SK-N-SH (cell line): Measurements from ENCODE around the gene GNB1L. TPM values are rescaled to one million over a fixed set of nuclear protein-coding genes. Genes with fewer than 3 reads are reported as not detected.

Experiments used
- CTCF ChIA-PET: fragments of 300-600, 350-600 bp; formaldehyde crosslinking; extraction: SDS; loops from one replicate; lab custom pipeline; 2021; lab: Yijun Ruan, JAX
- POLR2A ChIA-PET: fragments of 350-600 bp; sonication (Branson Sonifier 250); formaldehyde crosslinking; extraction: SDS; loops from one replicate; lab custom pipeline; 2020; ENCODE audit warnings: antibody characterized with exemption, inconsistent platforms; lab: Yijun Ruan, JAX
- DNase-seq: peaks from one replicate; pipeline ENCODE4 v3.0.0; 2012
- H2AFZ ChIP-seq: fragments of 200-600 bp; sonication (generic); 2 replicates; pipeline ENCODE4 v1.8.1; 2016; ENCODE audit warnings: antibody characterized with exemption, mild to moderate bottlenecking, low read depth
- H3F3A ChIP-seq: fragments of 200-600 bp; sonication (generic); replicated peaks from 2 replicates; pipeline ENCODE3; 2016; ENCODE audit warnings: antibody characterized with exemption, mild to moderate bottlenecking; ENCODE audit not compliant: insufficient read depth
- H3K27ac ChIP-seq, 2 experiments: fragments of 200-500 bp in 1 of 2; fragments of 200-600 bp in 1 of 2; sonication (Bioruptor generic) in 1 of 2; sonication (generic), shearing (Covaris generic) in 1 of 2; 2 replicates each; pipeline versions ENCODE4 v1.5.1 to v1.6.1; 2014 to 2016; ENCODE audit warnings: low read depth in 2 of 2, inconsistent platforms in 1 of 2, low read length in 1 of 2, mild to moderate bottlenecking in 1 of 2, mixed read lengths in 1 of 2
- H3K27me3 ChIP-seq: fragments of 200-600 bp; sonication (generic), shearing (Covaris generic); 2 replicates; pipeline ENCODE4 v1.6.1; 2016; ENCODE audit warnings: mixed run types; ENCODE audit not compliant: insufficient read depth
- H3K36me3 ChIP-seq, 2 experiments: fragments of 200-500 bp in 1 of 2; fragments of 200-600 bp in 1 of 2; sonication (Bioruptor generic) in 1 of 2; sonication (generic) in 1 of 2; replicated peaks in 1 of 2; 2 replicates each; pipeline versions ENCODE3 to v1.5.1; 2014 to 2016; ENCODE audit warnings: low read length in 1 of 2, mild to moderate bottlenecking in 1 of 2; ENCODE audit not compliant: insufficient read depth in 2 of 2, control insufficient read depth in 1 of 2
- H3K4me1 ChIP-seq, 2 experiments: fragments of 200-500 bp in 1 of 2; fragments of 200-600 bp in 1 of 2; sonication (Bioruptor generic) in 1 of 2; sonication (generic), shearing (Covaris generic) in 1 of 2; 2 replicates each; pipeline versions ENCODE4 v1.5.1 to v1.6.1; 2014 to 2016; ENCODE audit warnings: low read depth in 1 of 2, low read length in 1 of 2, mixed run types in 1 of 2; ENCODE audit not compliant: insufficient read depth in 2 of 2, control insufficient read depth in 1 of 2
- H3K4me2 ChIP-seq: fragments of 200-600 bp; sonication (generic), shearing (Covaris generic); 2 replicates; pipeline ENCODE4 v1.6.1; 2017; ENCODE audit warnings: mixed run types
- H3K4me3 ChIP-seq, 2 experiments: fragments of 200-500 bp in 1 of 2; fragments of 200-600 bp in 1 of 2; sonication (Bioruptor generic) in 1 of 2; sonication (generic), shearing (Covaris generic) in 1 of 2; 2 replicates each; pipeline versions ENCODE4 v1.5.1 to v1.8.1; 2014 to 2016; ENCODE audit warnings: low read depth in 2 of 2, inconsistent platforms in 1 of 2, low read length in 1 of 2, mild to moderate bottlenecking in 1 of 2, mixed read lengths in 1 of 2, moderate library complexity in 1 of 2
- H3K79me2 ChIP-seq: fragments of 200-600 bp; sonication (generic); 2 replicates; pipeline ENCODE4 v1.8.1; 2017; ENCODE audit warnings: mild to moderate bottlenecking; ENCODE audit not compliant: insufficient read depth
- H3K9ac ChIP-seq: fragments of 200-600 bp; sonication (generic); 2 replicates; pipeline ENCODE4 v1.6.1; 2017; ENCODE audit warnings: mixed run types
- H3K9me2 ChIP-seq: fragments of 200-600 bp; sonication (generic); 2 replicates; pipeline ENCODE4 v1.6.1; 2017; ENCODE audit warnings: mixed run types
- H3K9me3 ChIP-seq: fragments of 200-600 bp; sonication (generic); 2 replicates; pipeline ENCODE4 v1.6.1; 2017; ENCODE audit warnings: mixed run types, mild to moderate bottlenecking, moderate library complexity
- H4K20me1 ChIP-seq: fragments of 200-600 bp; sonication (generic); 2 replicates; pipeline ENCODE4 v1.6.1; 2017; ENCODE audit warnings: mild to moderate bottlenecking, mixed run types; ENCODE audit not compliant: insufficient read depth
- ELF1 ChIP-seq: IDR thresholded peaks from 2 replicates; pipeline ENCODE4 v1.4.0; 2012
- FOXJ3 ChIP-seq: sonication (generic); formaldehyde crosslinking; IDR thresholded peaks from 2 replicates; pipeline ENCODE4 v1.5.1; 2020; ENCODE audit warnings: mild to moderate bottlenecking, missing genetic modification reagents
- IRF3 ChIP-seq: fragments of 150-350 bp; IDR thresholded peaks from 2 replicates; pipeline ENCODE4 v1.6.1; 2016; ENCODE audit warnings: mild to moderate bottlenecking, low read depth, low read length
- MEF2A ChIP-seq: IDR thresholded peaks from 2 replicates; pipeline ENCODE4 v1.4.0; 2012; ENCODE audit warnings: low read depth, borderline replicate concordance
- MXI1 ChIP-seq: IDR thresholded peaks from 2 replicates; pipeline ENCODE4 v1.6.1; 2012; ENCODE audit warnings: mild to moderate bottlenecking, low read depth, low read length, improper control_type of control experiment
- NFIC ChIP-seq: IDR thresholded peaks from 2 replicates; pipeline ENCODE4 v1.4.0; 2012; ENCODE audit warnings: borderline replicate concordance
- RAD21 ChIP-seq: IDR thresholded peaks from 2 replicates; pipeline ENCODE4 v1.6.1; 2012; ENCODE audit warnings: mild to moderate bottlenecking, low read length
- RCOR1 ChIP-seq: fragments of 150-350 bp; IDR thresholded peaks from 2 replicates; pipeline ENCODE4 v1.6.1; 2017; ENCODE audit warnings: antibody characterized with exemption, low read length
- REST ChIP-seq: IDR thresholded peaks from 2 replicates; pipeline ENCODE4 v1.6.1; 2012; ENCODE audit warnings: mild to moderate bottlenecking, low read depth, low read length, moderate library complexity
- RXRA ChIP-seq: IDR thresholded peaks from 2 replicates; pipeline ENCODE4 v1.4.0; 2012; ENCODE audit warnings: low read depth, mild to moderate bottlenecking, borderline replicate concordance
- SMC3 ChIP-seq: IDR thresholded peaks from 2 replicates; pipeline ENCODE4 v1.6.1; 2012; ENCODE audit warnings: low read depth, low read length, improper control_type of control experiment
- TEAD4 ChIP-seq: IDR thresholded peaks from 2 replicates; pipeline ENCODE4 v1.4.0; 2012; ENCODE audit warnings: mild to moderate bottlenecking, borderline replicate concordance; ENCODE audit not compliant: insufficient read depth
- USF1 ChIP-seq: IDR thresholded peaks from 2 replicates; pipeline ENCODE4 v1.4.0; 2012; ENCODE audit warnings: low read depth, borderline replicate concordance
- YY1 ChIP-seq: IDR thresholded peaks from 2 replicates; pipeline ENCODE4 v1.4.0; 2012; ENCODE audit warnings: low read depth, mild to moderate bottlenecking
- ZBTB33 ChIP-seq: IDR thresholded peaks from 2 replicates; pipeline ENCODE4 v1.4.0; 2012; ENCODE audit warnings: low read depth, borderline replicate concordance
- WGBS: methylation state at CpG from one replicate; pipeline ENCODE4 v1.1.6; 2017; ENCODE audit warnings: low lambda C conversion rate; 5-methylcytosine and 5-hydroxymethylcytosine counted together
- polyA plus RNA-seq, 3 experiments: library from polyadenylated mRNA; depleted of rRNA; stranded (reverse); fragments of >200 nt; gene quantifications; 2 replicates each; pipeline ENCODE4 v1.2.3, GENCODE V29; 2012

GNB1L gene
- polyA plus RNA-seq, 1 of the 3 experiments (the other 2 are of a cell fraction), result 5.9 TPM

GRCh38 chr22:19772673-19773469 lies 81.8 kb downstream of the GNB1L start:
- no peaks in the 10 kb centered on the region for H3K79me2 ChIP-seq

GRCh38 chr22:19772422-19772672 lies 82.3 kb downstream of the GNB1L start:
- Histone ChIP-seq H4K20me1 (no peaks in the 10 kb centered on the region), H3K4me3 (no peak overlapping the region), H3K36me3 (no peaks in the 10 kb centered on the region), H3K9me2 (no peaks in the 10 kb centered on the region), H3K9ac (no peak overlapping the region), H3K4me2 (no peak overlapping the region), H2AFZ (no peak overlapping the region), H3K9me3 (no peaks in the 10 kb centered on the region), H3K27ac (no peak overlapping the region), H3F3A (no peaks in the 10 kb centered on the region), H3K79me2 (no peaks in the 10 kb centered on the region), H3K4me1 (no peaks in the 10 kb centered on the region; a peak in 1 of 4 replicates), H3K27me3 (peaks cover 18% of the 10 kb centered on the region)
- CTCF ChIA-PET, result interaction anchor here (0.8 to 4.0 kb wide), 2 partner anchors 42 to 104 kb away, joined by 3 to 21 read pairs; no protein-coding TSS in a partner anchor
- WGBS, result 62% methylated on average over 4 of the region's 4 CpGs
- POLR2A ChIA-PET, result no interaction called here
- DNase-seq, result no peak
- TF ChIP-seq RXRA (no peak), USF1 (no peak), RAD21 (no peak), REST (no peak), FOXJ3 (no peak), ELF1 (no peak), TEAD4 (no peak), ZBTB33 (no peak), YY1 (no peak), MXI1 (no peak), IRF3 (no peak), RCOR1 (no peak), MEF2A (no peak), NFIC (no peak), SMC3 (no peak)

More at GRCh38 chr22:19772673-19773469, 81.8 kb downstream of the GNB1L start:
- Histone ChIP-seq H3K9me2 (no peaks in the 10 kb centered on the region), H3K9me3 (no peaks in the 10 kb centered on the region), H3K4me2 (no peak overlapping the region), H2AFZ (no peak overlapping the region), H3K4me1 (no peaks in the 10 kb centered on the region; a peak in 1 of 4 replicates), H3K27ac (no peak overlapping the region), H3K36me3 (no peaks in the 10 kb centered on the region), H3K27me3 (peaks cover 12% of the 10 kb centered on the region; the same call in 1 of the 2 replicates), H3K9ac (no peak overlapping the region), H4K20me1 (no peaks in the 10 kb centered on the region), H3K4me3 (no peak overlapping the region), H3F3A (no peaks in the 10 kb centered on the region)
- ChIA-PET POLR2A (no interaction called here), CTCF (interaction anchor here (0.8 to 4.0 kb wide), 3 partner anchors 16 to 104 kb away, joined by 3 to 21 read pairs (median 4); no protein-coding TSS in a partner anchor)
- DNase-seq, result no peak
- WGBS, result 73% methylated on average over 21 of the region's 25 CpGs
- TF ChIP-seq IRF3, result no peak
